Skeletal muscle tissue (tissue), 4 donors: ENCODE results near the gene TJP3. TPM values are rescaled to one million over a fixed set of nuclear protein-coding genes. Genes with fewer than 3 reads are reported as not detected.

ENCODE experiments used
- H3K27ac ChIP-seq: one replicate; pipeline ENCODE4 v1.7.0; 2013; ENCODE audit warnings: mild to moderate bottlenecking, low read depth, low read length, inconsistent platforms
- H3K27me3 ChIP-seq, 3 donors: one replicate each; pipeline ENCODE4 v1.7.0; 2013; ENCODE audit warnings: low read length in 3 of 3; ENCODE audit not compliant: control insufficient read depth in 3 of 3, insufficient read depth in 3 of 3
- H3K36me3 ChIP-seq, 3 donors: one replicate each; pipeline ENCODE4 v1.7.0; 2013; ENCODE audit warnings: low read length in 3 of 3; ENCODE audit not compliant: control insufficient read depth in 3 of 3, insufficient read depth in 3 of 3
- H3K4me1 ChIP-seq, 3 donors: one replicate each; pipeline ENCODE4 v1.7.0; 2013; ENCODE audit warnings: low read length in 3 of 3, mild to moderate bottlenecking in 3 of 3; ENCODE audit not compliant: control insufficient read depth in 3 of 3, insufficient read depth in 3 of 3
- H3K4me3 ChIP-seq, 3 donors: one replicate each; pipeline ENCODE4 v1.7.0; 2013; ENCODE audit warnings: low read length in 3 of 3
- H3K9ac ChIP-seq, 3 donors: one replicate each; pipeline ENCODE4 v1.7.0; 2013; ENCODE audit warnings: low read length in 3 of 3, mild to moderate bottlenecking in 3 of 3, moderate library complexity in 2 of 3, low read depth in 1 of 3
- H3K9me3 ChIP-seq, 3 donors: one replicate each; pipeline ENCODE4 v1.7.0; 2013; ENCODE audit warnings: low read length in 3 of 3; ENCODE audit not compliant: control insufficient read depth in 3 of 3
- total RNA-seq: library from RNA; depleted of rRNA; stranded (reverse); fragments of >200 nt; gene quantifications from one replicate; pipeline ENCODE4 v1.2.3, GENCODE V29; 2014
- donor health status: Osteomylitis.

TJP3 gene
- total RNA-seq, 1 donor from 2014 or later, result not detected

GRCh38 chr19:3740431-3740830 lies 32.2 kb downstream of the TJP3 start:
- no peak overlapping the region for H3K4me3 ChIP-seq
- no peak overlapping the region for H3K27ac ChIP-seq
- no peaks in the 10 kb centered on the region for H3K4me1 ChIP-seq
- H3K9ac ChIP-seq, result no peak overlapping the region
- peaks cover 0 to 2% (median 0%) of the 10 kb centered on the region in 3 donors for H3K9me3 ChIP-seq
- H3K27me3 ChIP-seq, result peaks cover 12 to 22% (median 19%) of the 10 kb centered on the region in 3 donors
- no peaks in the 10 kb centered on the region for H3K36me3 ChIP-seq

- peaks cover 9 to 12% (median 11%) of the 10 kb centered on the region in 3 donors for H3K27me3 ChIP-seq
- H3K27ac ChIP-seq, result no peak overlapping the region
- H3K4me1 ChIP-seq, result no peaks in the 10 kb centered on the region
- H3K9me3 ChIP-seq, result peaks cover 0 to 2% (median 0%) of the 10 kb centered on the region in 3 donors
- no peak overlapping the region for H3K4me3 ChIP-seq
- no peaks in the 10 kb centered on the region for H3K36me3 ChIP-seq
- H3K9ac ChIP-seq, result no peak overlapping the region
These were observed 35.3 kb downstream of the TJP3 start for GRCh38 chr19:3743486-3743885.

GRCh38 chr19:3745363-3746045 lies 37.3 kb downstream of the TJP3 start:
- peaks cover 0 to 2% (median 2%) of the 10 kb centered on the region in 3 donors for H3K9me3 ChIP-seq
- peaks cover 7 to 10% (median 9%) of the 10 kb centered on the region in 3 donors for H3K36me3 ChIP-seq
- no peak overlapping the region for H3K9ac ChIP-seq
- peaks cover 6 to 11% (median 10%) of the 10 kb centered on the region in 3 donors for H3K27me3 ChIP-seq
- no peak overlapping the region for H3K27ac ChIP-seq
- H3K4me1 ChIP-seq, result no peaks in the 10 kb centered on the region
- H3K4me3 ChIP-seq, result no peak overlapping the region

- no peak overlapping the region for H3K9ac ChIP-seq
These were observed 38.3 kb downstream of the TJP3 start for GRCh38 chr19:3746371-3747056.

GRCh38 chr19:3748965-3749364 lies 40.8 kb downstream of the TJP3 start:
- peaks cover 0 to 2% (median 0%) of the 10 kb centered on the region in 3 donors for H3K9me3 ChIP-seq
- H3K9ac ChIP-seq, result no peak overlapping the region
- peaks cover 17 to 26% (median 23%) of the 10 kb centered on the region in 3 donors for H3K36me3 ChIP-seq
- H3K4me1 ChIP-seq, result no peaks in the 10 kb centered on the region
- no peak overlapping the region for H3K4me3 ChIP-seq
- H3K27ac ChIP-seq, result no peak overlapping the region
- peaks cover 6 to 11% (median 10%) of the 10 kb centered on the region in 3 donors for H3K27me3 ChIP-seq

More at GRCh38 chr19:3746371-3747056, 38.3 kb downstream of the TJP3 start:
- H3K4me1 ChIP-seq, result no peaks in the 10 kb centered on the region
- H3K9me3 ChIP-seq, result peaks cover 0 to 2% (median 2%) of the 10 kb centered on the region in 3 donors
- no peak overlapping the region for H3K27ac ChIP-seq
- H3K36me3 ChIP-seq, result peaks cover 15 to 17% (median 16%) of the 10 kb centered on the region in 3 donors
- no peak overlapping the region for H3K4me3 ChIP-seq
- peaks cover 6 to 11% (median 10%) of the 10 kb centered on the region in 3 donors for H3K27me3 ChIP-seq

- H3K36me3 ChIP-seq, result peaks cover 19 to 28% (median 23%) of the 10 kb centered on the region in 3 donors
- no peak overlapping the region for H3K9ac ChIP-seq
- peaks cover 0 to 2% (median 0%) of the 10 kb centered on the region in 3 donors for H3K9me3 ChIP-seq
- H3K4me1 ChIP-seq, result no peaks in the 10 kb centered on the region
- peaks cover 6 to 11% (median 10%) of the 10 kb centered on the region in 3 donors for H3K27me3 ChIP-seq
- H3K4me3 ChIP-seq, result no peak overlapping the region
- no peak overlapping the region for H3K27ac ChIP-seq
These were observed 42.0 kb downstream of the TJP3 start for GRCh38 chr19:3750211-3750610.

GRCh38 chr19:3751236-3751635 lies 43.1 kb downstream of the TJP3 start:
- peaks cover 19 to 28% (median 25%) of the 10 kb centered on the region in 3 donors for H3K36me3 ChIP-seq
- H3K4me3 ChIP-seq, result no peak overlapping the region
- H3K27ac ChIP-seq, result no peak overlapping the region
- peaks cover 3 to 8% (median 3%) of the 10 kb centered on the region in 3 donors for H3K27me3 ChIP-seq
- no peaks in the 10 kb centered on the region for H3K4me1 ChIP-seq
- H3K9ac ChIP-seq, result no peak overlapping the region
- peaks cover 0 to 2% (median 0%) of the 10 kb centered on the region in 3 donors for H3K9me3 ChIP-seq

- Histone ChIP-seq H3K4me3 (no peak overlapping the region), H3K36me3 (peaks cover 20 to 28% (median 26%) of the 10 kb centered on the region in 3 donors), H3K27me3 (peaks cover 0 to 4% (median 3%) of the 10 kb centered on the region in 3 donors), H3K9ac (no peak overlapping the region), H3K4me1 (no peaks in the 10 kb centered on the region), H3K9me3 (peaks cover 0 to 2% (median 0%) of the 10 kb centered on the region in 3 donors), H3K27ac (no peak overlapping the region)
These were observed 44.3 kb downstream of the TJP3 start for GRCh38 chr19:3752492-3752891.

- no peak overlapping the region for H3K27ac ChIP-seq
- no peaks in the 10 kb centered on the region for H3K27me3 ChIP-seq
- peaks cover 0 to 2% (median 0%) of the 10 kb centered on the region in 3 donors for H3K9me3 ChIP-seq
- no peak overlapping the region for H3K4me3 ChIP-seq
- no peak overlapping the region for H3K9ac ChIP-seq
- no peaks in the 10 kb centered on the region for H3K4me1 ChIP-seq
- H3K36me3 ChIP-seq, result peaks cover 26 to 31% (median 28%) of the 10 kb centered on the region in 3 donors
These were observed 45.6 kb downstream of the TJP3 start for GRCh38 chr19:3753631-3754410.
